IgD-negative memory B cell (primary cell): ENCODE measurements around the gene FAM149A. TPM values are rescaled to one million over a fixed set of nuclear protein-coding genes. Genes with fewer than 3 reads are reported as not detected.

Experiments
- H3K27ac Mint-ChIP-seq, 3 donors: one replicate each; pipeline ENCODE4 v1.8.0; 2020 to 2022; ENCODE audit warnings: mild to moderate bottlenecking in 3 of 3, mixed read lengths in 3 of 3, moderate library complexity in 1 of 3
- H3K27me3 Mint-ChIP-seq: one replicate; pipeline ENCODE4 v1.8.0; 2021; ENCODE audit warnings: mixed read lengths
- H3K36me3 Mint-ChIP-seq: one replicate; pipeline ENCODE4 v1.8.0; 2020; ENCODE audit warnings: mild to moderate bottlenecking, mixed read lengths
- H3K4me1 Mint-ChIP-seq, 3 donors: one replicate each; pipeline ENCODE4 v1.8.0; 2020 to 2022; ENCODE audit warnings: mixed read lengths in 3 of 3, mild to moderate bottlenecking in 1 of 3
- H3K4me3 Mint-ChIP-seq, 4 donors: one replicate each; pipeline ENCODE4 v1.8.0; 2020 to 2022; ENCODE audit warnings: mild to moderate bottlenecking in 4 of 4, mixed read lengths in 4 of 4, moderate library complexity in 3 of 4
- H3K9me3 Mint-ChIP-seq, 3 donors: one replicate each; pipeline ENCODE4 v1.8.0; 2020 to 2021; ENCODE audit warnings: mixed read lengths in 3 of 3, mild to moderate bottlenecking in 1 of 3
- polyA plus RNA-seq: library from polyadenylated mRNA; unstranded; fragments of 300-500 nt; fragmentation: Illumina TruSeq; gene quantifications from one replicate; pipeline ENCODE4 v1.2.3, GENCODE V29; 2021

Gene FAM149A
- polyA plus RNA-seq, 1 donor from 2014 or later, result not detected

DNA sequence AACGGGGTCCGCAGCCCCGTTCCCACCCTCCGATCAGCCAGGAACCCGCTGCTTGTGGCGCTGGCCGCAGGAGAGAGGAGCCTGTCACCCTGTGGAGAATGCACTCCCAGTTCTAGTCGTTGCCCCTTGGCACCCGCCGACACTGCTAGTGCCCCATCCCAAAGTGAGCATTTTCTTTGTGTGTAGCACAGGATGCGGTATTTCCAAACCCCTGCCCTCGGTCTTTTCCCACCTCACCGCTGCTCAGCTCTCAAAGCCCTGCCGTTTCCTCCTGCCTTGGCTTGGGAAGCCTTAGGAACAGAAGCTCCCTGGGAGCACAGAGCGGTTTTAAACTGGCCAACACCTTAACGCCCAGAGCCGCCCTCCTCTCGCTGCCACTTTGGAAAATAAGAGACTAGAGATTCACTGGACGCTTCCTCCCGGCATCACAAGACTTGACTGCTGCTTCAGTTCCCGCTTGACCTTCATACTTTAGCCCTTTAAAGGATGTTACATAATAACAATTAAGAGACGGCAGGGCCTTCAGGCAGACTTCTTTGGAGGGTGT is 87.6 kb downstream of the FAM149A start:
- H3K27ac Mint-ChIP-seq, result peak overlapping the region; percentile 94 to 96 (median 96)
- no peaks in the 10 kb centered on the region for H3K27me3 Mint-ChIP-seq
- peaks cover 7% of the 10 kb centered on the region for H3K36me3 Mint-ChIP-seq
- no peaks in the 10 kb centered on the region for H3K9me3 Mint-ChIP-seq
- peaks cover 20 to 31% (median 25%) of the 10 kb centered on the region in 3 donors for H3K4me1 Mint-ChIP-seq
- H3K4me3 Mint-ChIP-seq, result peak overlapping the region; percentile 91 to 99 (median 92)

DNA sequence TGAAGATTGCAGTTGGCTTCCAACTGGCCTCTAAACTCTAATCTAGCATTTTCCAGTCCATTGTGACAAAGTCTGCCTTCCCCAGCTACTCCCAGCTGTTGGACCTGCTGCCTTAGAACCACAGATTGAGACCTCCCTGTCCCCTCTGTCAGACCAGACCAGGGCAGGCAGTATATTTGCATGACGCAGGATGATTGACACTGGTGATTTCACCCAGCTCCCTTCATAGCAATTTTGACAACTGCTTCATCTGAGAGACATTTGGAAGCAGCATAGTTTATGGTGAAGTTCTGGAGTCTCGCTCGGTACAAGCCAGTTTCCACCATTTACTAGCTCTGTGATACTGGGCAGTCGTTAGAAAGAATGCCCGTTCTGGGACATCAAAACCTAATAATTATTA is 89.3 kb downstream of the FAM149A start:
- H3K27me3 Mint-ChIP-seq, result no peaks in the 10 kb centered on the region
- H3K4me3 Mint-ChIP-seq, result peak overlapping the region in 2 of 4 donors; percentile 25 to 91
- peak overlapping the region in 2 of 3 donors; percentile 69 to 96 for H3K27ac Mint-ChIP-seq
- no peaks in the 10 kb centered on the region for H3K9me3 Mint-ChIP-seq
- H3K36me3 Mint-ChIP-seq, result peaks cover 7% of the 10 kb centered on the region
- peaks cover 20 to 31% (median 25%) of the 10 kb centered on the region in 3 donors for H3K4me1 Mint-ChIP-seq

DNA sequence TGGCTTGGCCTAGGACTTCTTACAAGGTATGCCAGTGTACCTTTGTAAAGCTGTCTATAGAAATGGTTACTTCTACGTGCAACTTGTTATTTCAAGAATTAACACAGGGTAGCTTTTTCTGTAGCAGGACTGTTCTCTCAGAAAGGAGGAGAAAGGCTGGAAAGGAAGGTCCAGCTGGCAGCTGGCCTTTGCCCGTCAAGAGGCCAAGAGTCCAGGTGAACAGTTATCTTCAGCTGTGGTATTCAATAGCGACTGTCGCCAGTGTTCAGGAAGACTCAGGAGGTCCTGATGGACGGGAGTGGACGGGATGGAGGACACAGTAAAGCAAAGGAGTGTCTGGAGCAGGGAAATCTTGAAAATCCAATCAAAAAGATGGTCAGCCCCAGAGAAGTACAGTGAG is 91.6 kb downstream of the FAM149A start:
- H3K27ac Mint-ChIP-seq, result peak overlapping the region; percentile 2 to 62 (median 34)
- H3K4me3 Mint-ChIP-seq, result peak overlapping the region in 1 of 4 donors; percentile 72
- H3K9me3 Mint-ChIP-seq, result no peaks in the 10 kb centered on the region
- no peaks in the 10 kb centered on the region for H3K27me3 Mint-ChIP-seq
- peaks cover 7% of the 10 kb centered on the region for H3K36me3 Mint-ChIP-seq
- H3K4me1 Mint-ChIP-seq, result peaks cover 13 to 22% (median 14%) of the 10 kb centered on the region in 3 donors

GRCh38 chr4:186200516-186200915 is 96.0 kb downstream of the FAM149A start:
- H3K27me3 Mint-ChIP-seq, result no peaks in the 10 kb centered on the region
- no peak overlapping the region for H3K27ac Mint-ChIP-seq
- H3K4me1 Mint-ChIP-seq, result peaks cover 6 to 7% (median 7%) of the 10 kb centered on the region in 3 donors
- H3K9me3 Mint-ChIP-seq, result no peaks in the 10 kb centered on the region
- no peak overlapping the region for H3K4me3 Mint-ChIP-seq
- H3K36me3 Mint-ChIP-seq, result peaks cover 11% of the 10 kb centered on the region

GRCh38 chr4:186201010-186201409 is 96.5 kb downstream of the FAM149A start:
- peaks cover 11% of the 10 kb centered on the region for H3K36me3 Mint-ChIP-seq
- peaks cover 0 to under 1% (median 0%) of the 10 kb centered on the region in 3 donors for H3K9me3 Mint-ChIP-seq
- no peak overlapping the region for H3K4me3 Mint-ChIP-seq
- H3K27ac Mint-ChIP-seq, result no peak overlapping the region
- H3K27me3 Mint-ChIP-seq, result no peaks in the 10 kb centered on the region
- peaks cover 6 to 9% (median 7%) of the 10 kb centered on the region in 3 donors for H3K4me1 Mint-ChIP-seq

DNA sequence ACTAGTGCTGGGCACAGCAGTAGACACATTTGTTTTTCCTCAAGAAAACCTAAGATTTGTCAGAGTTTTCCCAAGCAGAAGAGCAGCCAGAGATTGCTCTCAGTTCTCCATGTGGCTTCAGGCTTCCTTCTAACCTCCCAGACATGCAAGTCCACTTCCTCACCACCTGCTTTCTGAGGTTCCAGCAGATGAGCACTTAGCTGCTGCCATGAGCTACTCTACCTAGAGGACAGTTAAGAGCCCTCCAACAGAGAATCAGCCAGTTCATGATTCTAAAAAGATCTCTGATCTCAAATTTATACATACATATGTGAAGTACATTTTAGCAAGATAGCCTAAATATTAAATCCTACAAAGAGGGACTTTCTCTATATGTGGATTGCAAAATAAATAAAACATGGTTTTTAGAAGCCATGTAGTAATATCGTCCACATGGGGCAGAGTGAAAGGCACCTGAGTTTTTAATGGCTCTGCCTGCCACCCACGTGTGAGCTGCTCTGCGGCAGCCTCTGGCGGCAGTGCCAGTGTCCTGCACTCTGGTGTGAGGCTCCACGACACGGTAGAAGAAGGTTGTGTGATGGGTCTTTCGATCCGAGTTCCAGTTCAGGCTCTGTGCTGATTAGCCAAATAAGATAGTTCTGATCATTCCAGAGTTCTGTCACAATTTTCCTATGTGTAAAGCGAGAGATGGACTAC is 97.2 kb downstream of the FAM149A start:
- no peaks in the 10 kb centered on the region for H3K27me3 Mint-ChIP-seq
- H3K27ac Mint-ChIP-seq, result peak overlapping the region in 2 of 3 donors; percentile 2 to 3
- H3K36me3 Mint-ChIP-seq, result peaks cover 11% of the 10 kb centered on the region
- H3K4me1 Mint-ChIP-seq, result peaks cover 6 to 12% (median 7%) of the 10 kb centered on the region in 3 donors
- H3K9me3 Mint-ChIP-seq, result peaks cover 0 to 1% (median 0%) of the 10 kb centered on the region in 3 donors
- peak overlapping the region in 3 of 4 donors; percentile 64 to 78 (median 69) for H3K4me3 Mint-ChIP-seq

DNA sequence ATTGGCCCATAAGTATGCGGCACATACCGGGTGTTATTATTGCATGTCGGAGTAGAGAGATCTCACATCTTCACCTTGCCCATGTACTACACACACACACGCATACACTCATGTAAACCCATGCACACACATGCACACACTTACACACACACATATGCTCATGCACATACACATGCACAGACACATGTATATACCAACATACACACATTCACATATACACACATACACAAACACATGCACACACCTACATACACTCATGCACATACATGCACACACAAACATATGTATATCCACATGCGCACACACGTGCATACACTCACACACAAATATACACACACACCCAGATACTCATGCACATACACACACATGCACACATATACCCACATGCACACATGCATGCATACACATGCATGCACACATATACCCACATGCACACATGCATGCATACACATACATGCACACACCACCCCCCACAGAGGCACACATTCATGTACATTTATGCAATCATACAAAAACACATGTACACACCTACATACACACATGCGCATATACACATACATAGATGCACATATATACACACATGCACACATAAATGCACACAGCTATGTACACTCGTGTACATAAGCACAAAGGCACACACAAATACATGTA is 98.1 kb downstream of the FAM149A start:
- H3K27ac Mint-ChIP-seq, result peak overlapping the region in 1 of 3 donors; percentile 2
- peaks cover 0 to 1% (median 0%) of the 10 kb centered on the region in 3 donors for H3K9me3 Mint-ChIP-seq
- H3K27me3 Mint-ChIP-seq, result no peaks in the 10 kb centered on the region
- no peak overlapping the region for H3K4me3 Mint-ChIP-seq
- H3K36me3 Mint-ChIP-seq, result peaks cover 7% of the 10 kb centered on the region
- H3K4me1 Mint-ChIP-seq, result peaks cover 6 to 12% (median 7%) of the 10 kb centered on the region in 3 donors

- peaks cover 6 to 12% (median 7%) of the 10 kb centered on the region in 3 donors for H3K4me1 Mint-ChIP-seq
- peaks cover 0 to 1% (median 0%) of the 10 kb centered on the region in 3 donors for H3K9me3 Mint-ChIP-seq
- peaks cover 7% of the 10 kb centered on the region for H3K36me3 Mint-ChIP-seq
- H3K4me3 Mint-ChIP-seq, result peak overlapping the region in 2 of 4 donors; percentile 86 to 88
- no peak overlapping the region for H3K27ac Mint-ChIP-seq
- no peaks in the 10 kb centered on the region for H3K27me3 Mint-ChIP-seq
Observed at GRCh38 chr4:186203406-186203805, 98.9 kb downstream of the FAM149A start.

DNA sequence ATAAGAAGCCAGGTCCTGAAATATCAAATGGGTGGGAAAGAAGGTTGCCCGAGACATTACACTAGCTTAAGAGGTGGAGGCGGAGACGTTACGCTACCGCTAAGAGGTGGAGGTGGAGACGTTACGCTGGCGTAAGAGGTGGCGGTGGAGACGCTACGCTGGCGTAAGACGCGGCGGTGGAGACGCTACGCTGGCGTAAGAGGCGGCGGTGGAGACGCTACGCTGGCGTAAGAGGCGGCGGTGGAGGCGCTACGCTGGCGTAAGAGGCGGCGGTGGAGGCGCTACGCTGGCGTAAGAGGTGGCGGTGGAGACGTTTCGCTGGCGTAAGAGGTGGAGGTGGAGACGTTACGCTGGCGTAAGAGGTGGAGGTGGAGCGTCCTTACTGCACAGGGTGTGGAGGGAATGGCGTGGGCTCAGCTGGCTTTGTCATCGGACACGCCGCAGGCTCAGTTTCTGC is 99.6 kb downstream of the FAM149A start:
- H3K36me3 Mint-ChIP-seq, result peaks cover 13% of the 10 kb centered on the region
- peaks cover 6 to 12% (median 7%) of the 10 kb centered on the region in 3 donors for H3K4me1 Mint-ChIP-seq
- peak overlapping the region; percentile 21 to 88 (median 86) for H3K4me3 Mint-ChIP-seq
- no peaks in the 10 kb centered on the region for H3K27me3 Mint-ChIP-seq
- H3K9me3 Mint-ChIP-seq, result peaks cover 0 to 6% (median 5%) of the 10 kb centered on the region in 3 donors
- peak overlapping the region; percentile 10 to 53 (median 52) for H3K27ac Mint-ChIP-seq

GRCh38 chr4:186204686-186205085 is 100.2 kb downstream of the FAM149A start:
- Mint-ChIP-seq H3K36me3 (peaks cover 17% of the 10 kb centered on the region), H3K27me3 (no peaks in the 10 kb centered on the region), H3K4me3 (peak overlapping the region; percentile 21 to 88 (median 86)), H3K27ac (peak overlapping the region; percentile 10 to 53 (median 52)), H3K4me1 (peaks cover 6 to 12% (median 7%) of the 10 kb centered on the region in 3 donors), H3K9me3 (peaks cover 0 to 6% (median 5%) of the 10 kb centered on the region in 3 donors)

DNA sequence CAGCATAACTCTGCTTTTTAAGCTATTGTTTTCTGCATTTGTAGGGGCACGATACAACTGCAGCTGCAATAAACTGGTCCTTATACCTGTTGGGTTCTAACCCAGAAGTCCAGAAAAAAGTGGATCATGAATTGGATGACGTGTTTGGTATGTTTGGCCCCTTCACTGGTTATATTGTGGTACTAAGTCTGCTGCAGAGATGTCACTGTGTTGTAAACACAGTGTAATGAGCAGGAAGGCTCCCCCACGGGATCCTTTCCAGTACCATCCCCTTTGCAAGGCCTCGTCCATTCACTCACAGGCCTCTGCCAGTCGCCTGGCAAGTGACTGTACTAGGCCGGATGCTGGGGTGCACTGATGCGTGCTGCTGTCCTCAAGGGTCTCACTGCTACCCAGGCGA is 100.7 kb downstream of the FAM149A start:
- H3K4me1 Mint-ChIP-seq, result peaks cover 6 to 12% (median 7%) of the 10 kb centered on the region in 3 donors
- H3K36me3 Mint-ChIP-seq, result peaks cover 21% of the 10 kb centered on the region
- peak overlapping the region in 1 of 4 donors; percentile 46 for H3K4me3 Mint-ChIP-seq
- H3K27me3 Mint-ChIP-seq, result no peaks in the 10 kb centered on the region
- H3K27ac Mint-ChIP-seq, result peak overlapping the region in 2 of 3 donors; percentile 8 to 53
- peaks cover 0 to 6% (median 5%) of the 10 kb centered on the region in 3 donors for H3K9me3 Mint-ChIP-seq

DNA sequence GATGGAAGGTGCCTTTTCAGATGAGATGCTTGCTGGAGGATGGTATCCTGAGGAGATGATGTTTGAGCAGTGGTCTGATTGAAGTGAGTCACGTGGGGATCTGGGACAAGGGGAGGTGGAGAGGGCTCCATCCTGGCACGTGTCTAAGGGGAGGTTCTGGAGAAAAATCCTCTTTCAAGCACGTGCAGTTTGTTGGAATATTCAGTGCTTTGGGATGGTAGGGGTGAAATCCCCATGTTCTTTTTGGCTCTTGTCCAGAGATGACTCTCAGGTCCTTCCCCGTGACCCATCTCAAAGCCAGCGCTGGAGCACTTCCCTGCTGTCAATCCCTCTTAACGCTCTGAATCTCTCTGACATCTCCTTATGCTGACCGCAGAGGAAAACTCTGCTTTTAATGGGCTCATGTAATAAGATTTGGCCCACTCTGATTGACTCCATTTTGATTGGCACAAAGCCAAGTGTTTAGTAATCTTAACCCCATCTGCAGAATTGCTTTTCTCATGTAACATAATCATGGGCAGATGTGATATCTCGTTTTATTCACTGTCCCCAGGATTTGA is 112.0 kb downstream of the FAM149A start:
- Mint-ChIP-seq H3K27ac (no peak overlapping the region), H3K27me3 (no peaks in the 10 kb centered on the region), H3K36me3 (peaks cover 12% of the 10 kb centered on the region), H3K4me1 (no peaks in the 10 kb centered on the region), H3K4me3 (no peak overlapping the region), H3K9me3 (peaks cover 0 to 3% (median 2%) of the 10 kb centered on the region in 3 donors)

DNA sequence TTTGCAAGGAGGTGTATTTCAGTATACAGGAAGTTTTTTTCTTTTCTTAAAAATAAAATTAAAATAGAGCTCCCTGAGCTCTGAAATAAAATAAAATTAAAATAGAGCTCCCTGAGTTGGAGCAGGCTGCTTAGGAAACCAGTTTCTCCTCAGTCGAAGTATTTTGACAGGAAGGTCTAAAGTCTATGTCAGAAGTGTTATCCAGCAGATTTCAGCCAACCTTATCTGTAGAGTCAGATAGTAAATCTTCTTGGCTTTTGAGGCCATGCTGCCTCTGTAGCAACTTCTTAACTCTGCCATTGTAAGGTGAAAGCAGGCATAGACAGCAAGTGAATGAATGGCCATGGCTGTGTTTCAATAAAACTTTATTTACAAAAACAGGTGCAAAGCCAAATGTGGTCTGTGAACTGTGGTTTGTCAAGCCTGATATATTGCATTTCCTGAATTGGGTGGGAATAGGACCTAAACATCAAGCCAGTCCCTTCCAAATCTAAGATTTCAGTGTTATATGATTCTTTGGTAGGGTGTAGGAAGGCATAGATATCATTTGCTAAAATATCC is 113.3 kb downstream of the FAM149A start:
- Mint-ChIP-seq H3K36me3 (peaks cover 3% of the 10 kb centered on the region), H3K4me1 (no peaks in the 10 kb centered on the region), H3K9me3 (peaks cover 0 to 5% (median 2%) of the 10 kb centered on the region in 3 donors), H3K4me3 (no peak overlapping the region), H3K27ac (no peak overlapping the region), H3K27me3 (no peaks in the 10 kb centered on the region)

- no peaks in the 10 kb centered on the region for H3K27me3 Mint-ChIP-seq
- no peaks in the 10 kb centered on the region for H3K4me1 Mint-ChIP-seq
- H3K27ac Mint-ChIP-seq, result no peak overlapping the region
- H3K36me3 Mint-ChIP-seq, result peaks cover 7% of the 10 kb centered on the region
- peaks cover 11 to 22% (median 20%) of the 10 kb centered on the region in 3 donors for H3K9me3 Mint-ChIP-seq
- H3K4me3 Mint-ChIP-seq, result no peak overlapping the region
Observed at GRCh38 chr4:186221624-186222023, 117.1 kb downstream of the FAM149A start.
